Bronchial epithelial cell (primary cell): ENCODE results near the gene NLGN1. TPM values are rescaled to one million over a fixed set of nuclear protein-coding genes. Genes with fewer than 3 reads are reported as not detected.

Experiments
- DNase-seq: peaks from one replicate; pipeline ENCODE4 v3.0.0-alpha.2; 2010; ENCODE audit warnings: low read depth
- FAIRE-seq: peaks from 2 replicates; lab custom pipeline; 2011; peaks lifted over from hg19 to GRCh38; lab: Jason Lieb, UNC
- H3K27me3 ChIP-seq: 2 replicates; pipeline ENCODE4 v1.5.1; 2011; ENCODE audit warnings: low read length; ENCODE audit not compliant: control insufficient read depth, insufficient read depth
- H3K36me3 ChIP-seq: 2 replicates; pipeline ENCODE4 v1.5.1; 2011; ENCODE audit warnings: low read length; ENCODE audit not compliant: control insufficient read depth, insufficient read depth
- H3K4me3 ChIP-seq: 2 replicates; pipeline ENCODE4 v1.5.1; 2011; ENCODE audit warnings: mild to moderate bottlenecking, low read depth, low read length, control low read depth
- CTCF ChIP-seq: IDR thresholded peaks from 2 replicates; pipeline ENCODE4 v1.5.1; 2011; ENCODE audit warnings: mild to moderate bottlenecking, moderate library complexity, low read length, control low read depth, inconsistent platforms; ENCODE audit not compliant: insufficient read depth, severe bottlenecking
- total RNA-seq: library from RNA; depleted of rRNA; stranded (reverse); fragments of >200 nt; gene quantifications from 2 replicates; pipeline ENCODE4 v1.2.1, GENCODE V29; 2014

The NLGN1 gene
- total RNA-seq, 1 donor from 2014 or later: under 0.01 TPM

- Histone ChIP-seq H3K27me3 (no peaks in the 10 kb centered on the region), H3K4me3 (no peak overlapping the region), H3K36me3 (no peaks in the 10 kb centered on the region)
- DNase-seq (no peak), FAIRE-seq (no peak)
- no peak for TF ChIP-seq CTCF
These were observed 911.2 kb downstream of the NLGN1 start for GRCh38 chr3:174308736-174309135.

- no peak for FAIRE-seq
These were observed 913.0 kb downstream of the NLGN1 start for GRCh38 chr3:174310475-174310983.

DNA sequence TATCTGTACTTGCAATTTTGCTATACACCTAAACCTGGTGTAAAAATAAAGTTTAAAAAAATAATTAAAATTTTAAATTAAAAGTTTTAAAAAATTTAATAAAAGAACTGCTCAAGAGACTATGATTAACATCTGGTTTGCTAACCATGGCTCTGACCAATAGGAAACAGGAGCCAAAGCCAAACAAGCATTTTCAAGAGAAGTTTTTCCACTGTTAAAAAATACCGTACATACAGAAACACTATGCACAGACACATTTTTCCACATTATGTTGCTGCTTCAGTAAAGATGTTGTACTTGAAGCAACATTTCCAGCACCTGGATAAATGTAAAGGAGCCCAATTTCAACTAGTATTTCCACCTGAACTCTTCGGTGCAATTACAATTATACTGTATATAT lies 917.7 kb downstream of the NLGN1 start:
- Histone ChIP-seq H3K4me3 (no peak overlapping the region), H3K36me3 (no peaks in the 10 kb centered on the region), H3K27me3 (no peaks in the 10 kb centered on the region)
- FAIRE-seq (no peak), DNase-seq (no peak)
- TF ChIP-seq CTCF: no peak

More at GRCh38 chr3:174310475-174310983, 913.0 kb downstream of the NLGN1 start:
- TF ChIP-seq CTCF: no peak
- Histone ChIP-seq H3K4me3 (no peak overlapping the region), H3K36me3 (no peaks in the 10 kb centered on the region), H3K27me3 (no peaks in the 10 kb centered on the region)
- DNase-seq: no peak

- Histone ChIP-seq H3K27me3 (no peaks in the 10 kb centered on the region), H3K36me3 (no peaks in the 10 kb centered on the region), H3K4me3 (no peak overlapping the region)
- DNase-seq (no peak), FAIRE-seq (no peak)
- no peak for TF ChIP-seq CTCF
These were observed 919.5 kb downstream of the NLGN1 start for GRCh38 chr3:174317005-174317404.

GRCh38 chr3:174318181-174318580 lies 920.6 kb downstream of the NLGN1 start:
- Histone ChIP-seq H3K36me3 (no peaks in the 10 kb centered on the region), H3K27me3 (no peaks in the 10 kb centered on the region), H3K4me3 (no peak overlapping the region)
- DNase-seq (no peak), FAIRE-seq (no peak)
- TF ChIP-seq CTCF: no peak

- DNase-seq (no peak), FAIRE-seq (no peak)
- H3K27me3 ChIP-seq: no peaks in the 10 kb centered on the region
- H3K4me3 ChIP-seq: no peak overlapping the region
- TF ChIP-seq CTCF: no peak
- no peaks in the 10 kb centered on the region for H3K36me3 ChIP-seq
These were observed 924.0 kb downstream of the NLGN1 start for GRCh38 chr3:174321548-174321947.
